Activated T-cell treated with anti-CD3 and anti-CD28 coated beads for 4 hours (primary cell): ENCODE data around the gene KIAA0040.

ENCODE experiments used
- DNase-seq: peaks from one replicate; pipeline ENCODE4 v3.0.0-alpha.2; 2020

The KIAA0040 gene

DNA sequence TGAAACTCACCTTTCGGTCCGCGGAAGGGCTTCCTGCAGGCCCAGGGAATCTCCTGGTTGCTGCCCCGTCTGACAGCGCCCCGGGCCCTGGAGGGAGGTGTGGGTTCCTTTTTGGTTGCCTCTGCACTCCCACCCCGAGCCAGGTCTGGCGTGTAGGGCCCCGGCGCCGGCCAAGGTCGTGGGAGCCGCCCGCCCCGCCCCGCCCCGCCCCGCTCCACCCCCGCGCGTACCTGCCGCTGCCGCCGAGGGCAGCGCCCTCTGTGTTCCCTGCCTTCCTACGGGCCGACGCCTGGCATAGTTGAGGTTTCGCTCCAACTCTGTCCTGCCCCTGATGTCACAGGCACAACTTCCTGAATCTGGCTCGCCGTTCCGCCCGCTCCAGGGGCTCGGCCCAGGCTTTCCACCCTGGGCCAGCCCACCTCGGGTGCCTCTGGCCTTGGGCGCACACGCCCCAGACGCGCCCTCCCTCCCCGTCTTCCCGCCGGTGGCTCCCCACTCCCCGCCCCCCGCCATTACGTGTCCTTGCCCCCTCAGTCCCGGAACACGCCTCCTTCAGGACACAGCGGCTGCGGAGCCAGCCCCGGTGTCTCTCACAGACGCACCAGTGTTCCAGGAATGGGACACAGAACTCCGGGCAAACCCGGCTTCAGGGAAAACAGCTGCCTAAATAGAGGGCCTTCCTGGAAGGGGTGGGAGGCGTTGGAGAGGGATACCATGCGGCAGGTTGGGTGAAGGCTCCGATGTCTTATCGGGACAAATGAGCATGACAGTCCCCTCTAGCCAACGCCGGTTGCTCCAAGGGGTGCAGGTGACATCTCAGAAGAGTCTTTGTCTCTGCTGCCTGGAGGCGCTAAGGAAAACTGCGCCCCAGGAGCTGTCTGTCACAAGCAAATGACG, at the start of gene KIAA0040:
TSS of gene KIAA0040 (minus strand) at position 147 of the 897 bp plus-strand sequence. CDS start 31,763 bp downstream, outside the sequence.
- DNase-seq, result peak; percentile 32

DNA sequence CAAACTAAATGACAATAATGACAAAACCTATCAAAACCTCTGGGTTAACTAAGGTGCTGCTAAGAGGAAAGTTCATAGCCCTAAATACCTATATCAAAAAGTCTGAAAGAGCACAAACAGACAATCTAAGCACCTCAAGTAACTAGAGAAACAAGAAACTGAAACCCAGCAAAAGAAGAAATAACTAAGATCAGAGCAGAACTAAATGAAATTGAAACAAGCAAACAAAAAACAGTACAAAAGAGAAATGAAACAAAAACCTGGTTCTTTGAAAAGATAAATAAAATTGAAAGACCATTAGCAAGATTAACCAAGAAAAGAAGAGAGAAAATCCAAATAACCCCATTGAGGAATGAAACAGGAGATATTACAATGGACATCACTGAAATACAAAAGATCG, 44.8 kb upstream of the KIAA0040 start:
- no peak for DNase-seq

DNA sequence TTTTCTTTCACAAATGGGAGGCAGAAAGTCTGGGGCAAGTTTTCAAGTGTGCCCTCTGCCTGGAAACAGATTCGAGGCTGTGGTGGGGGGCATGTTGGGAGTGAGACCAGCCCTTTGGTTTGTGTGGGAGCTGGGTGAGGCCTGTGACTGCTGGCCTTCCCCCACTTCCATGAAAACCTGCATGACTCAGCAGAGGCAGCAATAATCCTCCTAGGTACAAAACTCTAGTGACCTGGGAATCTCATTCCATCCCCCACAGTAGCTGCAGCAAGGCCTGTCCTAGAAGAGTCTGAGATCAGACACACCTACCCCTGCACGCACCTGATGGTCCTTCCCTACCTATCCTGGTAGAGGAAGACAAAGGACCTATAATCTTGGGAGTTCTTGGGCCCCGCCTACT, 42.1 kb upstream of the KIAA0040 start:
- no peak for DNase-seq

DNA sequence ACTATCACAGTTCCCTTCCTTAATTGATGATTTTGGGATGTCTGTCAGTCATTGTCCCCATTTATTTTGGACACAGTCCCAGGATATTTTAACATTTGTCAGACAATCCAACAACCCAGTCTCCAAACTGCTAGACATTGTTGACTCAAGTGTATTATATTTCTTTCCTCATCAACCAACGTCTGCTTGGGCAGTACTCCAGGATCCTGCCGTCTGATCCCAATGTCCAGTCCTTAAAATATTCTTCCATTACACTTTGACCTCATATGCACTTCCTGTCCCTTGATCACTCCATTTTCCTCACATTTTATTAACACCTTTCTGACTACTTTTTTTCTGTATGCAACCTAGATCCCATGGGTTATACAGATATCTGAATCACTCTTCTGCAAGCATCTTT, 39.8 kb upstream of the KIAA0040 start:
- DNase-seq, result no peak

DNA sequence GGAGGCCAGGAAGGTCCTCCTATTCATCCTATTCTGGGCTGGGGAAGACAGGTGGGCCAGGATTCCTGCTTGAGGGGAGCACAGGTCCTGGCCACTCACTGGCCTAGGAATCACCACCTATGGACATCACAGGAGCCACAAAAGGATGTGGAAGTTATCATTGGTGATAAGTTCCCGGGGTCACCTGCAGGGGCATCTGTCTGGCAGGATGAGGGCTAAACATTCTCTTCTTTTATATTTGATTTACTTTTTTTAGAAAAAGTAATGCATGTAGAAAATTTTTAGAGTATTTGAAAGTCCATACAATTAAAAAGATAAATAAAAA, 33.2 kb upstream of the KIAA0040 start:
- no peak for DNase-seq

DNA sequence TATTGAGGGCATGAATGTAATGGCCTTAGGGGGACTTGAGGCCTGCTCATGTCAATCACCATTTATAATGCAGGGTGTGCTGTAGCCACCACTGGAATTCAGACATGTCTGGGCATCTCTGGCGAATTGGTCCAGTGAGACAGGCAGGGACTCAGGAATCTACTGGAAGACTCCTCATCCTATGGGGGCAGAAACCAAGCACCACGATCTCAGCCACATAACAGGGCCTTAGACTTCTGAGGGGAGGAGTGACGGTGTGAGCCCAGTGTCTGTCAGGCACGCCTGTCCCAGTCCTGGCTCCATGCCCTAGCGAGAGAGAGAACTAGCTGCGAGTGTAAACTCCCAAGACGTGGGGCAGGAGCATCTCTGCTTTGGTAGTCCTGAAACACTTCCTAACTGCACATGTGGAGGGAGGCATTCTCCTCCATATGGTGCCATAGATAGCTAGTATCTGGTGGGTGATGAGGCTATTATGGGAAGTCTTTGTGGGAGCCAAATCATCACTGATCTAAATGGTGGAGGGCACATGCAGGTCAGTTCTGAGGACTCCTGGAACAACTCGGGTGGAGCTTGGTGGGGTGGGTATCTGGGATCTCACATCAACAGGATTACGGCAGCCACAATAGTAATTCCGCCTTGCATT, 29.8 kb upstream of the KIAA0040 start:
- DNase-seq, result no peak

DNA sequence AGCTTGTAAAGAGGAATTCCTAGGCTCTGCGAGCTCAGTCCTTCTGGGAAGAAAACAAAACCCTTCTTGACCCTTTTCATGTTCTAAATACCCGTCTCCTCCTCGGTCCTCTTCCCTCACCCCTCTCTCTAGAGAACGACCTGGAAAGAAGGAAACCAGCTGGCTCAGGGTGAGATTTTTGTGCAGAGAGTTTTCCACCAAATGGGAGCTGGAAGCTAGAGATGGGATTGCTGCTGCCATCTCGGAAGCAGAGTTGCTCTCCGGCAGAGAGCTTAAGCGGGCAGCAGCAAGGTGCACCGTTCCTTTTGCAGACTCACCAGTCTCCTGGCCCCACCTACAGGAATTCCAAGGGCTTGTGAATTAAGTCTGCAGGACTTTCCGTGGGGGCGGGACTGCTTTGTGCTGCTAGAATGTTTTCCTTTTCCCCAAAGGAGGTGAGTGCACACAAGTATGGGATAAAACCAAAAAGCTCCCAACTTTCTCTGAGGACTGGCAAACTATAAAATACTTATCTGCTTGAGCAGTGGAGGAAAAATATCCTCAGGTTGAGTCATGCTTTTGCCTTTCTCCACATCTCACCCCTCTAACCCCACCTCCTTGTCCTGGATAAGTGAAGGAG, 29.1 kb upstream of the KIAA0040 start:
- DNase-seq, result no peak

DNA sequence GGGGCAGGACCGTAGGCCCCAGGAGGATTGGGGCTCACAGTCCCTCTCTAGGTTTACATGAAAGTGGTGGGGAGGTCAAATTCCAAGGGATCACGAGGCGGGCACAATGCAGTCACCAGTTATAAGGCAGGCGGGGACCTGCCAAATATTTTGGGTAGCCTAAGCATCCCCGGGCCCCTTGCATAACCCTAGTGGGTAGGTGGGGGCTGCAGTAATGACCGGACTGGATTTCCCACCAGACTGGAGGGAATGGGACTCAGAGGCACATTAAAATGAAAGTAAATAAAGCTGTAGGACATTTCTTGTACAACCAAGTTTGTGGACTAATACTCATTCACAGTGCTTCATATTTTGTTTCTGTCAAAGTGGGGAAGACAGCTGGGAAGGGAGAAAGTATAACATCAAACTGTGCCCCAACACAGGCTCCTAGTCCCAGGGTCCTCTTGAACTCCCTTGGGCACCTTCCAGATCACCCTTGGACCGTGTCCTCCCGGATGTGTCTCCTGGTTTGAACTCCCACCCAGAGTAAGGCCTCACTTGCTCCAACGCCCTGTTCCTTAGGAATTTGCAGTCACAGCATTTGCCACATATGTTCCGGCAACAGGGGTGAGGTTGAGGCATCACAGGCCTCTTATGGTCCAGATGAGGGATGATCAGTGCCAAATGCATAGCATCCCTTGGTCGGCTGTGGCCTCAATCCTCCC, 28.4 kb upstream of the KIAA0040 start:
- no peak for DNase-seq

DNA sequence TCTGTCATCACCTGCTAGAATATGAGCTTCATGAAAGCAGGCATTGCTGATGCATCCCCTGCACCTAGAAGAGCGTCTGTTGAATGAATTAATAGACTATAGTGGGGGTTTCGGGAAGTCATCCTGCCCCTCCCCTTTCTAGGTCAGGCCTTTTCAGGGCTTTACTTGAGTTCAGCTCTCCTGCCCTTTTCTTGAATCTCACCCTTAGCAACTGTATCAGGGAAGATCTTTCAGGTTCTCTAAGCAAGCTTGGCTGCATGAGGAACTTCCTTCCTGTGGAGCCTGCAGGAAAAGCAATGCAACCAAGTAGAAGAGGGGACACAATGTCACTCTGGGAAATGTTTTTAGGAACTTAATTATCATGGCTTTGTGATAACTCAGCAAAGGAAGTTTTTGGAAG, 27.2 kb upstream of the KIAA0040 start:
- no peak for DNase-seq

DNA sequence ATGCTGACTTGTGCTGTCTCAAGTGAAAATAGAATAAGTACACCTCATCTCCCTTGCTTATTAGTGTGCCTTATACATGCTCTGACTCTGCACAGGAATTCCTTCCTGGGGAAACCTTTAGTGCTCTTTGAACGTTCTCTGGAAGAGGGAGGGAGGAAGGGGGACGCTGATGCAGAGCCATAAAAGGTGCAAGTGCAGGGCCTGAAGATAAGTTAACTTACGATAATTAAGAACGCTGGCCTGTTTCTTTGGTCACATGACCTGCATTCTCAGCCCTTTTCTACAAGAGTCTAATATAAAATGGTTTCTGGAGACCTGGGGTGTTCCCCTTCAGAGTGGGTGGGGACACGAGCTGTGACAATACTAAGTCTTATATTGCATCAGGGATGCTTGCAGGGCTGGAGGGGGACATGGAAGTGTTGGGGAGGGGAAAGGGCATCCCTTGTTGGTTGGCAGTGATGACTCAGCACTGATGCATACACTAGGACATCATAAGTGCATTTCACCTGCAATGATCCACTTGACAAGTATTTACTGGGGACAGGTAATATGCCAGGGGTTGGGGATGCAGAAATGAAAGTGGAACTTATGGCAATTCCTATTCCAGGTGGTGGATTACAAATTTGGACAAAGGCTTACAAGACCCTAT, 26.3 kb upstream of the KIAA0040 start:
- no peak for DNase-seq

DNA sequence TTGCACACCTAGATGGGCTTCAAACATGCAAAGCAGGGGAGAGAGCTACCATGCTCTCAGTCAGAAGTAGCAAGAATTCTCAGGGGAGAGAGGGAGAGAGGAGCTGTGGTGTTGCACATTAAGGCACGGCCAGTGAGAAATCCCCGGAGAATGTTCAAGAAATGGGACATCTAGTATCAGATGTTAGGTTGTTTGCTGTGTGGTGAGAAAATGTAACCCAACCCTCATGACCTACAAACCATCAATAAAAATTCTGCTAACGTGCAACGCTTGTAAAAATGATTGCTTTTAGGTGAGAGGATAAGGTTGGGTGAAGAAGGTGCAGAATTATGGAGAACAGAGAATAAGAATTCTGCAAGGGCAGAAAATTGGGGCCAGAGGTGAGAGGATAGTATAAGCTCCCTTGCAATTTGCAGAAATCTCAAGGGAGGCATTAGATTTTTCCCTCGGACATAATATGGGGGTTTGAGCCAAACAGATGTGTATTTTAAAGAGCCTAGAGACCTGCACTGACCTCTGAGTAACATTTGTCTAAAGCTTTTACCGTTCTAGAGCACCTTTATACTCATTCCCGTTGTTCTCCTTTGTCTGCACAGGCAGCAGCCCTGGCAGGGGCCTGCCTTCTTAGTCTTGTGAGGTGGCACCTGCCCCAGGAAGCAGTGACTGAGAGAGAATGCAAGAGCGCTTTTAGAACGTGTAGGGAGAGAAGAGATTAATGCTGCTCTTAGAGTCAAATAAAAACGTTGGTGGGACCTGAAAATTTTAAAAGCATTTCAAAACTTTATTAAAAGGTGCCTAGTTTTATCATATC, 25.4 kb upstream of the KIAA0040 start:
- no peak for DNase-seq

DNA sequence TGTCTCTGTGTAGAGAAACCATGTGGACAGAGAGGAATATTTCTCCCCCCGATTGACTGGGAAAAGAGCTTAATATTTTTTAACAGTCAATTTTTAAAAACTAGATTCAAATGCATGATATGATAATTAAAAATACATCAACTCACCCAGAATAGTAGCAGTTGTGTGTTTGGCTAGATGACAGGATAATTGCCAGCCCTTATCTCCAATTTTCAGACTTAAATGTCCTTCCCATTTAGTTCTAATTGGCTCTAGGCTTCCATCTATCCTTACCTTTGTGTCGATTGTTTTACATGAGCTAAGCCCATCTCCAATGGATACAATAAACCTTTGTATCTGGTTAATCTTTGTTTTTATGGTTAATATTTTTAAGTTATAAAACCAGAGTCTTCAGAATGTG, 23.9 kb upstream of the KIAA0040 start:
- DNase-seq, result no peak

DNA sequence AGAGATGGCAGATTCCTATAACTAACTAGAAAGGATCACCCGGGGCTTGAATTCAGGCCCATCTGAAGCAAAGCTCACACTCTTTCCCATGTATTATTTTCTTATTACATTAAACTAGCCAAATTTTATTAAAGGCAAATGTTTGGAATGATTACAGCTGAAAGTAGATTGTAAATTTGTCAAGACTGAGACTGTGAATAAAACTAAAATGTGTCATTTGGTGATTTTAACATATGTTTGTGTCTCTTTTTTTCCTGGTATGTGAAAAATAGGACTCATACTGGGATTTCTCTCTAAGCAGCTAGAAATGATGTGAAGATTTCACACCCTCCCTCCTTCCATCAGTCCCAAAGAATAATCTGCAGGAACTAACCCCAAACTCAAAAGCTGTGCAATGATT, 19.1 kb upstream of the KIAA0040 start:
- no peak for DNase-seq

DNA sequence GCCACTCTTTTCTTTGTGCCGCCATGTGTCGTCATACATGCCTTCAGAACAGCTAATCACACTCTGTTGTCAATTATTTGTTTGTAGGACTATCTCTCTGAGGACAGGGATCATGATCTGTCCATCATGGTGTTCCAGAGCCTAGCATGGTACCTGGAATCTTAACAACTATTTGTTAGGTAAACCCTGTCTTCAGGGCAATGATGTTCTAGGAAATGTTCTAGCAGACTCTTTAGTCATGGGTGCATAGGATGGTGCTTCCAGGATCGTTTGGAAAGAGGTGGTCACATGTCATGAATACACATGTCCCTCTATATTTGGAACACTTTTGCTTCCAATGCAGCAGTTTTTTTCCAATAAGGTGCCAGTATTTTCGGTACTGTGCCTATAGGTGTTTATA, 18.2 kb upstream of the KIAA0040 start:
- DNase-seq, result no peak

DNA sequence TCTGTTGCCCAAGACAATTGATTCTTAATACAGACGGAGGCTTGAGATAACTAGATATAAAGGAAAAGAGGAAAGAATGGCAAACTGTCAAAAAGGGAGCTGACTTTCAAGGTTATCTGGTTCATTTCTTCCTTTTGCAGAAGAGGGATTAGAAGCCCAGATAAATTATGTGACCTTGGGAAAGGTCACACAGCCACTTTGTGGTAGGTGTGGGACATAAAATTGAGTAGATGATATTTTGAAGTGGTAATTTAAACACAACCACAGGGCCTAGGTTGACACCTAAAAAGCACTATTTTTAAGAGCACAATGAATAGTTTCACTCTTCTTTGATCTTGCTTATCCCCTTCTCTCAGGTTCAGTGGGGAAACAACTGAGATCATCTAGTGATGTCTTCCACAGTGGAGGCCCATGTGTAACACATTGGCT, 16.9 kb upstream of the KIAA0040 start:
- no peak for DNase-seq

DNA sequence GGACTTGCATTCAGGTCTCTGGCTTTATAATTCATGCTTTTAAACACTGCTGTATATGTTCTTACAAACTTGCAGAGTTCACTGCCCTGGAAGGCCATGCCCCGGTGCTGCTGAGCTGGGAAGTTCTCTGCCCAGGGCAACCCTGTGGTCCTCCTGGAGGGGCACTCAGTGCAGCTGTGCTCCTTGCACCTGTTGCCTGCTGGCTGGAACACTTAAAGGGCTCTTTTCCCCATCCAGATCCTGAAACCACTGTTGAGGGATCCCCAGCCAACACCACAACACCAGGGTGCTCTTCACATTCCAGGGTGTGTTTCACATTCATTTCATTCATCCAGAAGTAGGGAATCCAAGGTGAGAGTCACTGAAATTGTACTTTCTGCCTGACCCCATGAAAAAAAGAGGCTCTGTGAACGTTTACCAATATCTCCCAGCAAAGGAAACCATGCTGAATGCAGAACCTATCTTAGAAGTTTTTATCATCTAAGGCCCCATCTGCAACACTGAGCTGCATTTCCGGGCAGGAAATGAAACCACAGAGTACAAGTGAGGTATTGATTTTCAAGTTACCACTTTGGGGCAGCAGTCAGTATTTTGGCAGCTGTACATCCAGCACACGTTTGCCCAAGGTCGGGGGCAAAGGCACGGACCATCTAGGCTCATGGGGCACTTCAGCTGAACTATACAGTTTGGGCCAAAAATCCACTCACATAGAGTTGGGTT, 16.4 kb upstream of the KIAA0040 start:
- DNase-seq, result no peak

DNA sequence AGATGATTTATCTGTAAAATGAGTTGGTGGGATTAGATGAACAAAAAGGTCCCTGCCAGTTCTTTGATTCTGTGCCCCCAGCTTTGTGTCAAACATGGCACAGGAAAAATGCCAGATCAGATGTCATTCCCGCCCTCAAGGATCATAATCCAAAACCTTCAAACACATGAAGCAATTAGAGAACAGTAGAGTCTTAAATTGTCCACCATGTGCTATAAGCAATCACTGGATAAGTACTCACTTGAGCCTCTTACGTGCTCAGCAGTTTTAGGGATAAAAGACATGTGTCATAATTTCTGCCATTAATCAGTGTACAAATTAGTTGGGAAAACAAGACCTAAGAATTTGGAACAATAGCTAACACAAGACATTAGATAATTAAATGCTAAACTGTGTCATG, 15.4 kb upstream of the KIAA0040 start:
- no peak for DNase-seq

DNA sequence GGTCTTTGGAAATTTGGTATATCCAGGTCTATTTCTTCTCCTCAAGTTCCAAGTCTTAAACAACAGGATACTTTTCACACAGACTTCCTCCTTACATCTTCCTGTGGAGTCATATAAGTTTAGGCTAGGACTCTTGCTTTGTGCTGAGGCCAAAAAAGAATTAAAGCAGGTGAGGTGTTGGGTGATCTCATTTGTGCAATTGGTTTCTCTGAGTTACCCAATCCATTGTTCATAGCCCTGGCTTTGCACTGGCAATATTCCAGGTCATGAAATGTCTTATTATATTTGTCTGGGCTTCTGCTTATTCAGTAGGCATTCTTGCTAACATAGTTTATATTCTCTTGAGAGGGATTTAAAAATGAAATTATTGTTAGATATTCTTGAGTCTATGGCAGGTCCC, 14.1 kb upstream of the KIAA0040 start:
- no peak for DNase-seq

DNA sequence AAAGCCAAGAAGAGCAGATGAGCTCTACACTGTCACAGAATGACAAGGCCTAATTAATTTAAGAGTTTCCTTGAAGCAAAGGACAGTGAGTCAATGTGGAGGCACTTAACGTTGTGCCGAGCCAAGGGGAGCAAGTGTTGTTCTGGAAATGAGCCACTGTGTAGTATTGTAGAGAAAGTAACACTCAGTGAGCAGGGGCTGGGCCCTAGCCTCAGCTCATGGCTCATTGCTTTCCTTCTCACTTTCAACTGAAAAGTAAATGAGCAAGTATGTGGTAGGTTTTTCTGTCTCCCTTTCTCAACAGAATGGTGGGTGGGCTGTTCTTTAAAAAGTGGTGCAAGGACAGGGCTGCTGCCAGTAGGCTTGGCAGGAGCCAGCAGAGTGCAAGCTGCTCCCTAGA, 11.8 kb upstream of the KIAA0040 start:
- no peak for DNase-seq

DNA sequence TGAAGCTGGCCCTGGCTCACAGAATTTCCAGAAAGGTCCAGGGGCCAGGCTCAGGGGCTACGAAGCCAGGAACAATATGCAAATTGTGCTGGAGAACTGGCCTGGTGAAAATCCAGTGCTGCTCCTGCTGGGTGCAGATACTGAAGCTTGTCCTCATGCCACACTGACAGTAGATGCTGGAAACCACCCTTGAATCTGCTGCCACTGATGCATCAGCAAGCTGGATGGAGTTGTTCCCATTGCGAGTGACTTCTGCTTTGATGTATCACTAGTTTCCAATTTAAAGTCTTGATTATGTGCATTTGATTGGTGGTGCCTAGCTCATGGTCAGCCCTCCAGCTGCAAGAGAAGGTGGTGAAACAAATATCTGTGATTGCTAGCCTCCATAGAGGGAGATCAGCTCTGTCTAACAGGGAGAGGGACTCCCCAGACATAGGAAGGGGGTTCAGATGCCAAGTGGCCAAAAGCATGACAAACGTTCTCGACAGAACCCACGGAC, 11.0 kb upstream of the KIAA0040 start:
- no peak for DNase-seq
